ENCODE results near the gene YBEY.
"Not testable (repeated sequence)": the region's sequence is repeated elsewhere in the genome, so short reads cannot be mapped to it uniquely, and the experiment has no call there.

Gene YBEY

DNA sequence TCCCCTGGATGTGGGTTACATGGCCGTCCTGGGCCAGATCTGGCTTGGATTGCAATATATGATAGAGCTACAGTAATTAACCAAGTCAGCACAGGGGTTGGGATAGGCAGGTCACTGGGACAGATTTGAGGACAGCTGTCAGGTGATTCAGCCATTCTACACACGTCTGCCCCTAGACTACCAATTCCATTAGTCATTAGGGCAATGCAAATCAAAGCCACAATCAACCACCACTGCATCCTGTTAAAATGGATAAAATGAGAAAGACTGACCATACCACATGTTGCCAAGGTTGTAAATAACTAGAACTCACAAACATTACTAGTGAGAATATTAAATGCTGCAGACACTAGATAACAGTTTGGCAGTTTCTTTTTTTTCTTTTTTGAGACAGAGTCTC, 21.5 kb downstream of the YBEY start:
- no peak for DNase-seq

DNA sequence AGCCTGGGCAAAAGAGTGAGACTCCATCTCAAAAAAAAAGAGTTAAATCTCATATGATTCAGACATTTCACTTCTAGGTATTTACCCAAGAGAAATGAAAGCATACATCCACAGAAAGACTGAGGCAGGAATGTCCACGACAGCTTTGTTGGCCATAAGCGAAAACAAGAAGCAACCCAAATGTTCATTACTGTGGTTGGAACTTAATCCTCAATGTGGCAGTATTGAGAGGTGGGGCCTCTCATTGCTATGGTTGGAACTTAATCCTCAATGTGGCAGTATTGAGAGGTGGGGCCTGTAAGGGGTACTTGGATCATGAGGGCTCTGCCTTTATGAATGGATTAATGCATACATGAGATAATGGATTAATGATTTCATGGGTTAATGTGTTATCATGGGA, 22.3 kb downstream of the YBEY start:
- no peak for DNase-seq

DNA sequence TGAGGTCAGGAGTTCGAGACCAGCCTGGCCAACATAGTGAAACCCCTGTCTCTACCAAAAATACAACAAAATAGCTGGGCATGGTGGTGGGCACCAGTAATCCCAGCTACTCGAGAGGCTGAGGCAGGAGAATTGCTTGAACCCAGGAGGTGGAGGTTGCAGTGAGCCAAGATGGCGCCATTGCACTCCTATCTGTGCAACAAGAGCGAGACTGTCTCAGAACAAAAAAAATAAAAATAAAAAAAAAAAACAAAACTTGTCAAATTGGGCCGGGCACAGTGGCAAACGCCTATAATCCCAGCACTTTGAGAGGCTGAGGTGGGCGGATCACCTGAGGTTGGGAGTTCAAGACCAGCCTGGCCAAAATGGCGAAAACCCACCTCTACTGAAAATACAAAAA, 24.1 kb downstream of the YBEY start:
- not testable (repeated sequence) for DNase-seq

DNA sequence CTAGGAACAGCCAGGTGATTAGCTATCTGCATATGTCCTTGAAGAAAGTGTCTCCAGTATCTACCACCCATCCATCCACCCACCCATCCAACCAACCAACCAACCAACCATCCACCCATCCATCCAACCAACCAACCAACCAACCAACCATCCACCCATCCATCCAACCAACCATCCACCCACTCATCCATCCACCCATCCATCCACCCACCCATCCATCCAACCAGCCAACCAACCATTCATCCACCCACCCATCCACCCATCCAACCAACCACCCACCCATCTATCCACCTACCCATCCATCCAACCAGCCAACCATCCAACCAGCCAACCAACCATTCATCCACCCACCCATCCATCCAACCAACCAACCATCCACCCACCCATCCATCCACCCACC, 25.4 kb downstream of the YBEY start:
- DNase-seq, result no peak

DNA sequence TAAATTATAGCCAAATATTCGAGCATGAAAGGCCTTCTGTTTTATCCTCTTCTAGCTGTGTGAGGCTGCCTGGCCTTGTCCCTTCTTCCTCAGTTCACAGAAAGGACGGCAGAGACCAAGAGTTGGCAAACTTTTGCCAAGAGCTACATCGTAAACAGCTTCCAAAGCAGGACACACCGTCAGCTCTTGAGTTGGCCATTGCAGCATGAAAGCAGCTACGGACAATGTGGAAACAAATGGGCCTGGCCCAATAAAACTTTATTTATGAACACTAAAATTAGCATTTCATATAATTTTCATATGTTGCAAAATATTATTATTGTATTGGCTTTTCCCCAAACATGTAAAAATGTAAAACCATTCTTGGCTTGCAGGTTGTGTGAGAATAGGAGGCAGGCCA, 26.8 kb downstream of the YBEY start:
- DNase-seq, result no peak

DNA sequence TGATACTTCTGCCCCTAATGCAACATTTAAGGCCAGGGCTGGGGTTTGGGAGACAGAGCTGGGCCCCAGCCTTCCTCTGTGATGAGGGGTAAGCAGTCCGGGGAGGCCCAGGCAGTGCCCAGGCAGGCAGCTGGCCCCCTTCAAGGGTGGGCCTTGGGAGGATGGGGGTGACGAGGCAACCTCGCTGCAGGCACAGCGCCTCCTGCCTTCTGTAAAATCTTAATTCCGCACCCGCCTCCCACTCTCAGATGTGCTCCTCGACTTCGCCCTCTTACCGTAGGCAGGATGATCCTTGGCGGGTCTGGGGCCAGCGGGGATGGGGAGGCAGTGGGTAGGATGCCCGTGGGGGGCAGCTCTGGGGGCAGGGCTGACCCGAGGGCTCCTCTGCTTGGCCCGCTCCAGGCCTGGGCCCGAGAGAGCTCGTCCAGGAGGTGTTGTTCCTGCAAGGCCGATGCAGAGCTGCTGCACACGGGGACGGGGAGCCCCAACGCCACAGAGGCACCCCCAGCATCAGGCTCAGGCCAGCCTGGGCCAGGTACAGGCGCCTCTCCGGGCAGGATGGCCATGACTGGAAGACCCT, 28.4 kb downstream of the YBEY start:
- no peak for DNase-seq

DNA sequence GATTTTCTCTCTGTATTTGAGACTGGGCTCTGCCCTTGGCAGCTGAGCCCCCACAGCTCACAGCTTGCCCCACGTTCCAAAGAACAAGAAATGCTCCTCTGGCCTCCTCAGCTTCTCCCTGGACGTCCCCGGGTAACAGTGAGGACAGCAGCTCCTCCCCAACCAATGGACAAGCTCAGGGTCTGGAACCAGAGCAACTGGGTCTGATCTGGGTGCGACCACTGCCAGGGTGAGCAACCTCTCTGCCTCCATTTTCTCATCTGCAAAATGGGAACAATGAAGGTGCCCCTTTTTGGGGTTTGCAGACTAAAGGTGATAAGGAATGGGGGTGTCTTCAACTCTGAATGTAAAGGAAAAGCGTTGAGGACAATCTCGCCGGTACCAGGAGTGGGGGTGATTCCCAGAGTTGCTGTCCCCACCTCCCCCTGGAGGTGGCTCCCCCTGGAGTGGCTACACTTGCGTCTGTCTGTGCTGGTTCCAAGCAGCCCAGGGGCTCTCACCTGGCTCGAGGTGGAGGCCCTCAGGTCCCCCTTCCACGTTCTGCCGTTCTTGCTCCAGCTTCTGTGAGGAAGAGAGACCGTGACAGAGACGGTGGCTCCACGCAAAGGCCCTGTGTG, 30.7 kb downstream of the YBEY start:
- DNase-seq, result no peak

DNA sequence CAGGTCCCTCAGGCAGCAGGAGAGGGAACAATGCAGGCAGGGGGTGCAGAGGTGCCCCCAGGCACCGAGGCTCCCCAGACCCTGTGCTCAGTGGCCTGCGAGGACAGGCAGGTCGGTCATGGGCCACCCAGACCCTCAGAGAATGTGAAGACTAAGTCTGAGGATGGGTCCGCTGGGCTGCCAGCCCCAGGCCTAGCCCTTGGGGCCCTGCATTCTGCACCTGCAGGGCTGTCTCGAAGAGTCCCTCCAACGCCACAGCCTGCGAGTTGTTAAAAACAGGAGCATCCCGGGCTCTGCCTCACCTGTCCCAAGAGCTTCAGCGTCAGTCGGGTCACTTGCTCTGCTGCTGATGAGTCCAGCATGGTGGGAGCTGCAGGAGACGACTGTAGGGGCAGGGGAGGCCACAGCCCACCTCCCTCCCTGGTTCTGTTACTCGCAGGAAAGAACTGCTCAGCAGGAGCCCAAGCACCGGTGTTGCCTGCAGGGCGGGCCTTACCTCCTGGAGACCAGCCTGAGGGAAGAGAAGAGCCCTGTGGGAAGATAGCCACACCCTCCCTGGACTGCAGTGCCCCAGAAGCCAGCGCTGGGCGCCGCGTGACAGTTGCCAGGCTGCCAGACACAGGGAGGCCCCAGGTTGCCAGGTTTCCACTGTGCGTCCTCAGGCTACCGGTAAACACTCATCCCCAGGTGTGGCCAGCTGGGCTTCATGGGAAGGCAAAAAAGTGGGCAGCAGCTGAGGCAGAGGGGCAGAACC, 31.7 kb downstream of the YBEY start:
- no peak for DNase-seq

DNA sequence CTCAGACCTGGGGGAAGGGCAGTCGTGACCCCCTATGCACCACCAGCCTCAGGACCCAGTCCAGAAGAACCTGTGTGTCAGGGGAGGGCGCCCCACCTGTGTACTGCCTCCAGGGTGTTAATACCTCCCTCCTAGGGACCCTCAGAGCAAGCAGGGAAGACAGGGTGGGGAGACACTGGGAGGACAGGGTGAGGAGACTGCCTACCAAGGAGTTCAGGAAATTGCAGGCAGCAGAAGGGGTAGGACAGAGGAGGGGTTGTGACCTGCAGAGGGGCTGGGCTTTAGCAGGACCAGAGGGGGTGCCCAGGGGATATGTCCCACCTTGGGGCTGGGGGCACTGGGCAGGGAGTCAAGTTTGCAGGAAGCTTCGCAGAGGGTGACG, 32.3 kb downstream of the YBEY start:
- no peak for DNase-seq

DNA sequence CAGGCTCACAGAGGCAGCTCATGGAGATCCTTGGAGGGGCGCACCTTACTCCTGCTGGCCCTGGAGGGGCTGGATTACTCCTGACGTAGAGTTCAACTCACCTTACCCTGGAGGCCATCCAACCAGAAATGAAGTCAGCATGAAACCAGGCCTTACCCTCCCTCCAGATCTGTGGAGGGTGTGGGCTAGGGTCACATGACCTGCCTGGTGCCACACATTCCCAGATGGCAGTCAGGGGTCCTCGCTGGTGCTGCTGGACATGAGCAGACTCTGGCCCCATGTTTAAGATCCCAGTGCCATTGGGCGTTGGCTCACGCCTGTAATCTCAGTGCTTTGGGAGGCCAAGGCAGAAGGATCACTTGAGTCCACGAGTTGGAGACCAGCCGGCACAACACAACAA, 33.0 kb downstream of the YBEY start:
- no peak for DNase-seq

DNA sequence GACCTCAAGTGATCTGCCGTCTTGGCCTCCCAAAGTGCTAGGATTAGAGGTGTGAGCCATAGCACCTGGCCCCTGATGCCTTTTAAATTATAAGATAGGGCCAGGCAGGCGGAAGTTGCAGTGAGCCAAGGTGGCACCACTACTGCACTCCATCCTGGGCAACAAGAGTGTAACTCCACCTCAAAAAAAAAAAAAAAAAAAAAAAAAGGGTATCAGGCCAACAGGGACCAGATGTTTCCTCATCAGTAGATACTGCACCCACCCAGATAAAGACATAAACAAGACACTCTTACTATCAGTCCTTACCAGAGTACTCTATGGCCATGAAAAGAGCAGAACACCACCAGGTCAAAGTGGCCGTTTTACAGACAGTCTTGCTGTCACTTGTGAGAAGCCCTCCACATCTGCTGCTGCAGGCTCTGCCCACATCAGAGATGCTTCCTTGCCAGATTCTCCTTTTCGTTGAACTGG, 34.2 kb downstream of the YBEY start:
- DNase-seq, result no peak

DNA sequence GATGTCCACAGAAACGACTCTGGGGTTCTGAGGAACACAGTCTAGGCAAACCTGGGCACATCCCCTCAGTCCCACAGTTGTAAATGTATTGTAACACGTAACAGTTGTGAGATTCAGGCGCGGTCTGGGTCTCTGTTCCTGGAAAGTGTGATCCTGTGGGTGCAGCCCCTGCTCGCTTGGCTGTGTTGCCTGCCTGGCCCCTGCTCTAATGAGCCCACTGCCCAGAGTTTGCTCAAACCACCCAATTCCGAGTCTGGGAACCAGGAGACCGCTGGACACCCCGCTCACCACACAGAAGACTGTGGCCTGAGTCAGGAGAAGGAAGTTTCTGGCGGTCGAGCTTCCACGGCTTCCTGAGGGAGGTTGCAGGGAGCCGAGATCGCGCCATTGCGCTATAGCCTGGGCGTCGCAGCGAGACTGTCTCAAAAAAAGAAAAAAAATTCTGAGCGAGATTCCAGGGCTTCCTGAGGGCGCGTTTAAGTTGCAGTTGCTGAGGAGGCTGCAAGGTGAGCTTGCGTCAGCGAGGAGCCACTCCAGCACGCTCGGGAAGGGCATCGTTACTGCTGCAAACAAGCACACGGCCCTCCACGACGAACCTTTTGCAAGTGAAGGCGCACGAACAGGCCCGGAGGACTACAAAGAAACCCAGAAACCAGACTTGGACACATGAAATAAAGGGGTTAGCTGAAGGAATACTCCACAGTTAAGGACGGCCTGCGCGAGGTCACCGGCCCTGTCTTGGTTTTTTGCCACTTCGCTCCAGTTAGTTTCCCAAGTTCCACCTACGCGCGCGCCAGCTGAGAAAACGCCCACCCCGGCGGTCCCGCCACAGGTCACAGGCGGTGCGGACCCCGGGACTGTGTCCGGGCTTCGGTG, 36.4 kb downstream of the YBEY start:
- DNase-seq, result peak; percentile 6

DNA sequence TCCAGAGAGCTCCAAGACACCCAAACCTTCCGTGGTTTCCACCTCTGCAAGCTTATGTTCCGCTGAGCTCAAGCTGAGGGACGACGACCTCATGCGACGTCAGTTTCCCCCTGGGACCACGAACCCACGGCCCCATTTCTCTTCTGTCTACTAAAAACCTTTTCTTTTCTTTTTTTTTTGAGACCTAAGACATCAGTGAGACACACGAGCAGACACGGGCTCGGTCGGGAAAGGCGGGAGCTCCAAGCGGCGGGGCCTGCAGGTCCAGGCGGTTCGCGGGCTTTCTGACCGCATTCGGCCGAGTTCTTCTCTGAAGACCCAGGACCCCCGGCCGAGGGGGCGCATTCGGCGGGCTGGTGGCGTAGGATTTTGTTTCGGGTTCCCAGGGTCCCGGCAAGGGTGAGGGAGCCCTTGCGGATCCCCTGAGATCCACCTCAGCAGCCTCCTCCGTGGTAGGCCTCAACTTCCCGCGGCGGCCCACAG, 37.1 kb downstream of the YBEY start:
- DNase-seq, result no peak

DNA sequence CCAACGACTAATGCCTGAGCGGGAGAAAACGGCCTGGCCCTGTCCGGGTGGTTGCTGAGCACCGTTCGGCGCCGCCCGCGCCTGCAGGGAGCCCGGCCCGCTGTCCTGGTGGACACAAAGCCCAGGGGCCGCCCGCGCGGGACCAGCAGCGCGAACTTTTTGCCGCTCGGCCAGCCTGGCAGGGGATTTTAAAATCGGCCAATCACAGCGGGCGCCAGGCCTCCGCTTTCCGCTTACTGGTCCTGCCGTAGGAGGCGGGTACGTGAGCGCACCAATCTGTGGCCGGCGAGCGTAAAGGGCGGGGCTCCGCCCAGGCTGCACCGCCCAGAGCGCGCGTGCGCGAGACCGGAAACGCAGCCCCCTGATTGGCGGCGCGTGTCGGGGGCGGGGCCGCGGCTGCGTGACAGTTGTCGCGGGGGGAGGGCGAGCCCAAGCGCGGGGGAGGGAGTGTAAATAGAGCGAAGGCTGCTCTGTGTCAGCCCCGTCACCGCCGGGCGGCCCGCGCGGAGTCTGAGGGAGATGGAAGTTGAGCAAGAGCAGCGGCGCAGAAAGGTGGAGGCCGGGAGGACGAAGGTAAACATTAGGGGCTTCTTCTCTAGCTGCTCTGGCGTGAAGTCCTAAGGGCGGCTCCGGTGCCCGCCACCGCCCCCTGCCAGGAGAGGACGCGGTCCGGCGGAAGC, 37.7 kb downstream of the YBEY start, which contains the start of the genes C21orf58 and PCNT:
Gene C21orf58 (minus strand): TSS at position 161 of the 680 bp plus-strand sequence. CDS start 1,132 bp downstream, outside the sequence.
Gene PCNT (plus strand): TSS at position 447 of the 680 bp plus-strand sequence. CDS start 73 bp downstream, at position 520.
- DNase-seq, result peak; percentile 98

DNA sequence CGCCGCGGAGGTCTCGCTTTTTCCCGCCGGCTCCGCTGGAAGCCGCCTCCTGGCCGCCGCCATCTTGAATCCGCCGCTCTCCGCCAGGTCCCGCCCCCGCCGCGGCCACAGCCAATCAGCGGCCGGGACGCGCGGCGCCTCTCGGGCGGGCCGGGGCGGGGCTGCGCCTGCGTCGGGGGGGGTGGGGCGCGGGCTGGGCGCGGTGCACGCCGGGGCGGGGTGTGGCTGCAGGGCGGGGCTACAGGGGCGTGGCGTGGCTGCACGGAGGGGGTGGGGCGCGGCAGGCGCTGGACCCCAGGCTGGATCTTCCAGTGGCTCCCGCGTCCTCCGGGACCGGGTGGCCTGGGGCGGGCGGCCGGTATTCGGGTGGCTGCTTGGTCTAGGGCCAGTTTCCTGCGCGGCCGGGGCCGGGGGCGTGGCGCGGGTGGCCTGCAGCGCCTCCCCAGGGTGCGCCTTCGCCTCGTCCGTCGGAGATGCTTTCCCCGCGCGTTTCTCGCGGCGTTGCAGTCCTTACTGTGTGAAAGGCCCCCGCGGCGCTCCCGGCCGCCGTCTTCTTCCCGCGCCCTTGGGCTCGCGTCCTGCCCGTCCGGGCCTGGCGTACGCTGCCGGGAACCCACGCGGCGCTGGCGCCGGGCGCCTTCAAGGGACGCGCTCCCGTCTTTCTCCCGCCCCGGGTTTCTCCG, 38.4 kb downstream of the YBEY start:
- peak; percentile 90 for DNase-seq

DNA sequence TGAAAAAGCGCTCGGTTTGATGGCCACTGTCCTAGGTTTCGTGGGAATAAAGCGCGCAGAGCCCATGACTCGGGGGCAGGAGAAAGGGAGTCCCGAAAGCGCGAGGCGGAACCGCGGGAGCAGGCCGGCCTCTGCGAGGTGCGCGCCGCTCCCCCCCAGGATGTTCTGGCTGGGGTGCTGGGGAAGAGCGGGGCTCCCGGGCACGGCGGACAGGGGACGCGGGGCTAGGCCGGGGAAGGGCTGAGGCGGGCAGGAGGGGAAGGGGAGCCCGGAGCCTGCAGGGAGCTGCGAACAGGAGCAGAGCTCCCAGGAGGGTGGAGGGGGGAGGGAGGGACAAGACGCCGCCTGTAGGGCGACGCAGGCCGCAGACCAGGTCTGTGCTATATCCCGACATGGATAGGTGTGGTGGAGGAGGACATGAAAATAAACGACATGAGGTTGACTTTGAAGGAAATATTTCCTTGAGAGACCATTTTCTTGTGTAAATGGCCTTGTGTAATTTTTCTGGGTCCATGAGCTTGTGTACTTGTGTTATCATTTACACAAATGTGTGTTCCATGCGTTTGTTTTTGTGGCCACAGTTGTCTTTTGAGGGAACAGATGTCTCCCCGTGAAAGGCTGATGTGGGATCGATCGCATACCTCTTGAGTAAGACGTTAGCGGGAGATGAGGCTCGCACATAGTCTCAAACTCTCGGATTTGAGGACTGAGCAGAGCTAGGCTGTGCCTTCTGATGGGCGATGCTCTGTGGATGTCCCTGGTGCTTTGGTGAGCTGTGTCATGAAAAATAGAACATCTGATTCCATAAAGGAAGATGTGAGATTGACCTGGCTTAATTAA, 39.2 kb downstream of the YBEY start:
- DNase-seq, result peak; percentile 48

DNA sequence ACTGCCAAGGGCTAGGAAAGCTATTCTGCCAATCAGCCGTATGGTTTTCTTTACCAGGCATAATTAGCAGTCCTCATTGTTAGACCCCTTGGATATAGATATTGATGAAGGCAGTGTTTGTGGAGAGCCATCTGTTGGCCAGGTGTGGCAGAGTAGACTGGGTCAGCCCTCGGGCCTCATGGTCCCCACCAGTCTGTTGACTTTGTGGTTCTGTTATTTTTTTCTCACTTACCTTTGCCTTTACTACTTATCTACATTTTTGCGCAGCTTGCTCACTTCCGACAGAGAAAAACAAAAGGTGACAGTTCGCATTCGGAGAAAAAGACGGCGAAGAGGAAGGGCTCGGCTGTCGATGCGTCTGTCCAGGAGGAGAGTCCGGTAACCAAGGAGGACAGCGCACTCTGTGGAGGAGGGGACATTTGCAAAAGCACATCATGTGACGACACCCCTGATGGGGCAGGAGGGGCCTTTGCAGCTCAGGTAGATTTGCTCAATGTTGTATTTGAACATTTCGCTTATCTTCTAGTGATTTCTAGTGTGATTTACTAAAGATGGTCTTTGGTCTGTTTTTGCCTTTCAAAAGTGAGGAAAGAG, 40.1 kb downstream of the YBEY start:
- DNase-seq, result no peak

DNA sequence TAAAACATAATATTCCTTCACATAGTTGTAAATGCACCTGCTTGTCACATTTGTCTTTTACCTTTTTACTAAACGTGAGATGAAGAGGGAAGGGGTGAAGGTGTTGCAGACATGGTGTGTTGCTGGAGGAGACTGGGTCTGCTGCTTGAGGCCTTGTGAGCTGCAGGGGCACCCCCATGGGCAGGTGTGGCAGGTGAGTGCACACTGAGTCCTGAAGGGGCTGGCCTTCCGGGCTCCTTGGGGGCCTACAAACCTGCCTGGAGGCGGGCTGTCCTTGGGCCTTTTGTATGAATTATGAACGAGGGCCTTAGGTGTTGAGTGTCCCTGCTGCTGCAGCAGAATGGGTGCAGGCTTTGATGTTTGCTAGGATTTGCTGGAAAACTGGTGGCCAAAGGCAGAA, 41.6 kb downstream of the YBEY start:
- no peak for DNase-seq

DNA sequence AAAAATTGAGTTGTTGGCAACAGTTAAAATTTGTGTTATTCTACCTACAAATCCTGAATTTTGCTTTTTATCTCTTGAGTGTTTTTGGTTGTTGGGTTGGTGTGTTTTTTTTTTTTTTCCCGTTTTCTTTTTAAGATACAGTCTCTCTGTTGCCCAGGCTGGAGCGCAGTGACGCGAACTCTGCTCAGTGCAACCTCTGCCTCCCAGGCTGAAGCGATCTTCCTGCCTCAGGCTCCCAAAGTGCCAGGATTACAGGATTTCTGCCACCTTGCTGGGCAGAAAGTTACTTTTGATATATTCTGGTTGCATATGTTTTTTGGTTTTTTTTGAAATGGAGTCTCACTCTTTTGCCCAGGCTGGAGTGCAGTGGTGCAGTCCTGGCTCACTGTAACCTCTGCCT, 42.0 kb downstream of the YBEY start:
- no peak for DNase-seq

DNA sequence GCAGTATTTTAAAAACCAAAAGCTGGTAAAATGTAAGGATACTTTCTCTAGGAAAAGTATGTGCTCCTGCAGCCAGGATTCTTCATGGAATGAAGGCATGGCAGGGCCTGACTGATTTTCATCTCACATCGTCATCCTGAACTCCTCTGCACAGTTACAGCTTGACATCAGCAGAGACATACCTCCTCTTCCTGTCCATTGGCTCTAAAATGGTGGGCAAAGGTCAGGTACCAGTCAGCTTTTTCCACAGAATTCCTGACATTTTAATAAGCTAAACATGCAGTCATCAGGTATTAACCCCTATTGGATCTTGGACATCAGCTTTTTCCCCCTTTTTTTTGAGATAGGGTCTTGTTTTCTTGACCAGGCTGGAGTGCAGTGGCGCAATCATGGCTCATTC, 43.7 kb downstream of the YBEY start:
- no peak for DNase-seq

All from CD4-positive, alpha-beta T cell treated with Interleukin-6 for 4 hours (primary cell).